ENCODE measurements around the gene KIF3C.

GRCh38 chr2:26002632-26003310, 20.5 kb upstream of the KIF3C start:
- no peak for TF ChIP-seq ZFX (IDR thresholded peaks at IDR 0.05; ENCODE audit: borderline replicate concordance)
- TF ChIP-seq CTCF (IDR thresholded peaks at IDR 0.05): no peak

Measured in 22Rv1 (cell line).